ENCODE results near the gene EFCC1.

DNA sequence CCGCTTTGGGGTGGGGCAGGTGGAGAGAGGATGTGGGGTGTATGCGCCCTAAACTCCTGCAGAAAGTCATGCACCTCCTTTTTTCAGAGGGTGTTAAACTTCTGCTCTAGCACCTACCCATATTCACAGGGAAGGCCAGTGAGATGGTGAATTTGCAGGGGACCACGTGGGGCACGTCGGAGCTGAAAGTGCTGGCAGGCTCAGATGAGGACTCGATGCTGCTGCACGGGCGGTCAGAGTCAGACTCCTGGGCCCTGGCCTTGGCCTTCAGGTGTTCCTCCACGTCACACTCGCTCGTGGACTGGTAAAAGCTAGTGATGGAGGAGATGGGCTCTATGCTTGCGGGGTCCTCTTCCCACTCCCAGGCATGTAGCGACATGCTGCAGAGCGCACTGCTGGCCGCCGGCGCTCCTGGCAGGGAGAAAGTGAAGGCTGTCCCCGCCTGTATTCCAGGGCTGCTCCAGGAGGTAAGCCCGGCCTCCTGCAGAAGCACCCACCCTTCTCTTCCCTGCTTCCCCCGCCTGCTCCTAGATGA is 8.1 kb upstream of the EFCC1 start:
- TF ChIP-seq, protein P1, sequence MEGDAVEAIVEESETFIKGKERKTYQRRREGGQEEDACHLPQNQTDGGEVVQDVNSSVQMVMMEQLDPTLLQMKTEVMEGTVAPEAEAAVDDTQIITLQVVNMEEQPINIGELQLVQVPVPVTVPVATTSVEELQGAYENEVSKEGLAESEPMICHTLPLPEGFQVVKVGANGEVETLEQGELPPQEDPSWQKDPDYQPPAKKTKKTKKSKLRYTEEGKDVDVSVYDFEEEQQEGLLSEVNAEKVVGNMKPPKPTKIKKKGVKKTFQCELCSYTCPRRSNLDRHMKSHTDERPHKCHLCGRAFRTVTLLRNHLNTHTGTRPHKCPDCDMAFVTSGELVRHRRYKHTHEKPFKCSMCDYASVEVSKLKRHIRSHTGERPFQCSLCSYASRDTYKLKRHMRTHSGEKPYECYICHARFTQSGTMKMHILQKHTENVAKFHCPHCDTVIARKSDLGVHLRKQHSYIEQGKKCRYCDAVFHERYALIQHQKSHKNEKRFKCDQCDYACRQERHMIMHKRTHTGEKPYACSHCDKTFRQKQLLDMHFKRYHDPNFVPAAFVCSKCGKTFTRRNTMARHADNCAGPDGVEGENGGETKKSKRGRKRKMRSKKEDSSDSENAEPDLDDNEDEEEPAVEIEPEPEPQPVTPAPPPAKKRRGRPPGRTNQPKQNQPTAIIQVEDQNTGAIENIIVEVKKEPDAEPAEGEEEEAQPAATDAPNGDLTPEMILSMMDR (IDR thresholded peaks at IDR 0.05; ENCODE audit: low read depth, low read length, poor library complexity, severe bottlenecking), result no peak
- no peak for TF ChIP-seq EZH2phosphoT487 (IDR thresholded peaks at IDR 0.05; ENCODE audit: borderline replicate concordance, low read length)
